Chondrocyte (in vitro differentiated cells): ENCODE data around the gene ACTL6A. TPM values are rescaled to one million over a fixed set of nuclear protein-coding genes. Genes with fewer than 3 reads are reported as not detected.
A peak's percentile ranks its signal among the peaks of the same experiment; 100 is the strongest.

Source experiments
- DNase-seq: peaks from one replicate; pipeline ENCODE4 v3.0.0; 2021; ENCODE audit warnings: mixed read lengths, low spot score
- H3K27ac Mint-ChIP-seq: one replicate; pipeline ENCODE4 v1.8.0; 2021; ENCODE audit warnings: mild to moderate bottlenecking, moderate library complexity, mixed read lengths; ENCODE audit not compliant: unreplicated experiment
- H3K27me3 Mint-ChIP-seq: 2 replicates; pipeline ENCODE4 v1.8.0; 2021; ENCODE audit warnings: low read depth, mixed read lengths
- H3K36me3 Mint-ChIP-seq: 2 replicates; pipeline ENCODE4 v1.8.0; 2021; ENCODE audit warnings: low read depth, mixed read lengths
- H3K4me1 Mint-ChIP-seq: 2 replicates; pipeline ENCODE4 v1.8.0; 2021; ENCODE audit warnings: low read depth, mild to moderate bottlenecking, mixed read lengths
- H3K4me3 Mint-ChIP-seq: one replicate; pipeline ENCODE4 v1.8.0; 2021; ENCODE audit warnings: mild to moderate bottlenecking, moderate library complexity, mixed read lengths; ENCODE audit not compliant: unreplicated experiment
- H3K9me3 Mint-ChIP-seq: 2 replicates; pipeline ENCODE4 v1.8.0; 2021; ENCODE audit warnings: low read depth, mixed read lengths
- CTCF ChIP-seq: fragments of 200-600 bp; sonication (generic); IDR thresholded peaks from 2 replicates; pipeline ENCODE4 v1.5.0; 2021; ENCODE audit warnings: antibody characterized with exemption, mild to moderate bottlenecking, moderate library complexity
- total RNA-seq: library from RNA; stranded (reverse); gene quantifications from 3 replicates; pipeline ENCODE4 v1.2.1, GENCODE V29; 2021

ACTL6A gene
- total RNA-seq, 1 donor from 2014 or later = 37.4 TPM

DNA sequence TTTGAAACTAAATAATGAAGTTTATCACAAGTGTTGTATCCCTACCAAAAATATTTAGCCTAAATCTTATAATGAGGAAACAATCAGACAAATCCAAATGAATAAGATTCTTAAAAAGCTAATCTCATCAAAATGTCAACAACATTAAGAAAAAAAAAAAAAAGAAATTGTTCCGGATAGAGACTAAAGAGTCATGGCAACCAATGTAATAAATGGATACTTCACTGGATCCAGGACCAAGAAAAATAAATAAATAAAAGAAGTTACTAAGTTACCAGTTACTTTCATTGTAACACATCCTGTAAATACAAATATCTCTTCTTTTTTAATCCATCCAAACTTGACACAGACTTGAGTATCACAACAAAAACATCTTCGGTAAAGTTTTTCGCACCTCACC, 41.1 kb downstream of the ACTL6A start:
- no peak for TF ChIP-seq CTCF
- Mint-ChIP-seq H3K27ac (peak overlapping the region; percentile 100), H3K4me3 (peak overlapping the region; percentile 99), H3K27me3 (no peaks in the 10 kb centered on the region), H3K36me3 (peaks cover 14% of the 10 kb centered on the region), H3K9me3 (no peaks in the 10 kb centered on the region), H3K4me1 (peaks cover 27% of the 10 kb centered on the region)
- DNase-seq = no peak

DNA sequence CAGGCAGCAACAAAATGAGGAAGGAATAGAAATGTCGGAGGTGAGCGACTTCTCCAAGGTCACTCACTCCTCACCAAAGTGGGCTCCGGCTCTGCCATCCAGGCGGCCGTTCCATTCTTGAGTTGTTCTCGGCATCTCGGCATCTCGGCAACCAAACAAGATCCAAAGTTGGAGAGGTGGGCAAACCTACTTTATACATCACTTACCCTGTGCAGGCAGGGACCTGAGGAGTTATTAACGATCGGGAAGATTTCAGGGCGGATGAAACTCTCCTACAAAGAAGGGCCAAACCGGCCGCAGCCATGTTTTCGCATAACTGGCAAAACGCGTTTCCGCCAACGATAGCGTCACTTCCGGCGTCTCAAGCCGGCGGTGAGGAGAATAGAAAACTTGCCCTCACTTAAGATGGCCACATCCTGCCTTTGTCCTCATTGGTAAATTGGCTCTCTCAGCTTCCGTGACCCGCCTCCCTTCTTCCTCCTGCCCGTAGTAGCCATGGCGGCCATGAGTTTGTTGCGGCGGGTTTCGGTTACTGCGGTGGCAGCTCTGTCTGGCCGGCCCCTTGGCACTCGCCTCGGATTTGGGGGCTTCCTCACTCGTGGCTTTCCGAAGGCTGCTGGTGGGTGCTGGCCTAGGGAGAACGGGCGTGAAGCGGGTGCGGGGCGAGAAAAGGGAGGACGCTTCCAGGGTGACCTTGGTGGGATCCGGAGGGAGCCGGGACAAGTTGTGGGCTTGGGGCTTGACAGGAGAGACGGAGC, 41.8 kb downstream of the ACTL6A start, which contains the start of the genes MRPL47 and NDUFB5:
TSS of gene MRPL47 (minus strand) at position 318 of the 758 bp plus-strand sequence. CDS start at position 304, 14 bp downstream.
TSS of gene NDUFB5 (plus strand) at position 474 of the 758 bp plus-strand sequence. CDS start at position 496, 22 bp downstream.
- Mint-ChIP-seq H3K36me3 (peaks cover 13% of the 10 kb centered on the region), H3K27me3 (no peaks in the 10 kb centered on the region), H3K9me3 (no peaks in the 10 kb centered on the region), H3K4me1 (peaks cover 27% of the 10 kb centered on the region), H3K27ac (peak within 1 kb of the TSS; percentile 100), H3K4me3 (peak within 1 kb of the TSS; percentile 99)
- TF ChIP-seq CTCF = no peak
- DNase-seq = peak; percentile 93

GRCh38 chr3:179606534-179607085, 43.9 kb downstream of the ACTL6A start:
- peaks cover 27% of the 10 kb centered on the region for H3K4me1 Mint-ChIP-seq
- no peaks in the 10 kb centered on the region for H3K9me3 Mint-ChIP-seq
- no peaks in the 10 kb centered on the region for H3K27me3 Mint-ChIP-seq
- no peak for TF ChIP-seq CTCF
- peaks cover 7% of the 10 kb centered on the region for H3K36me3 Mint-ChIP-seq
- H3K27ac Mint-ChIP-seq = no peak overlapping the region
- no peak for DNase-seq
- no peak overlapping the region for H3K4me3 Mint-ChIP-seq

GRCh38 chr3:179608931-179609720, 46.4 kb downstream of the ACTL6A start:
- no peak overlapping the region for H3K27ac Mint-ChIP-seq
- no peak for DNase-seq
- TF ChIP-seq CTCF = no peak
- H3K4me1 Mint-ChIP-seq = peaks cover 28% of the 10 kb centered on the region
- H3K9me3 Mint-ChIP-seq = no peaks in the 10 kb centered on the region
- H3K4me3 Mint-ChIP-seq = no peak overlapping the region
- no peaks in the 10 kb centered on the region for H3K27me3 Mint-ChIP-seq
- H3K36me3 Mint-ChIP-seq = peaks cover 7% of the 10 kb centered on the region

- Mint-ChIP-seq H3K36me3 (peaks cover 7% of the 10 kb centered on the region), H3K27me3 (no peaks in the 10 kb centered on the region), H3K4me1 (peaks cover 27% of the 10 kb centered on the region), H3K27ac (no peak overlapping the region), H3K9me3 (no peaks in the 10 kb centered on the region), H3K4me3 (no peak overlapping the region)
- TF ChIP-seq CTCF = no peak
- DNase-seq = no peak
Measured at GRCh38 chr3:179610066-179610465, 47.3 kb downstream of the ACTL6A start.
